CD4-positive, alpha-beta T cell treated with Interleukin-1 beta for 1 hour (primary cell): Measurements from ENCODE around the gene ANKRD36C.
A peak's percentile ranks its signal among the peaks of the same experiment; 100 is the strongest.
"Not testable (repeated sequence)": the region's sequence is repeated elsewhere in the genome, so short reads cannot be mapped to it uniquely, and the experiment has no call there.

Source experiments
- DNase-seq, 2 donors: peaks; one replicate each; pipeline ENCODE4 v3.0.0-alpha.2; 2020 to 2022

ANKRD36C gene

DNA sequence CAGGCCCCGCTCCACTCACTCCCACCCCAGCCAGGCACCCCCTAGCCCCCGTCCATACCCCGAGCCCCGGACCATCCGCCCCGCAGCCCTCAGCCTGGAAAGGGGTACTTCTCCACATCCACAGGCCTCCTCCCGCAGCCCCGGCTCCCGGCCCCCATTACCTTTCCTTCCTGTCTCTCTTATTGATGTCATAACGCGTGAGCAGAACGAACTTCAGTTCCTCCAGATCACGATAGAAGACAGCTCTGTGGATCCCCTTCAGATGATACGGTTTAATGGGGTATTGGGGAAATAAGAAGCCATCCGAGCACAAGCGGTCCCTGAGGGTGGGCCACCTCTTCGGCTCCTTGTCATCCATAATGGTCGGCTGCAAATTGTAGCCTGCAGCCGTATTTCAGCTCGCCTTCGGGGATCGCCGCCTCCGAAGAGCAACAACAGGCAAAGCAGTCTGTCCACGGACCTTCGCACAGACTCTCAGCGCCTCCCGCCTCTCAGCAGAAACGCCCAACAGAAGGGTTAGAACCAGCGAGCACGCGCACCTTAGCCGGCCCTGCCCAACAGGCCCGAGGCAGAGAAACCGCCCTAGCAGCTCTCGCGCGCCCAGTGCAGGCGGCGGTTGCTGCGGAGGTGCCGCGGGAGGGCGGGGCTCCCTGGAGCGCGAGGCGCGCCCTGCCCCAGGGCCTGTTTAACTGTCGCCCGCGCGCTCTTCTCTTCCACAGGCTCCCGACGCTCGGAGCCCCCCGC is at the start of gene ANKRD36C:
ANKRD36C (minus strand) TSS at position 474 of the 744 bp plus-strand sequence; CDS start at position 358, 116 bp downstream.
- DNase-seq: peak; percentile 30 to 40

DNA sequence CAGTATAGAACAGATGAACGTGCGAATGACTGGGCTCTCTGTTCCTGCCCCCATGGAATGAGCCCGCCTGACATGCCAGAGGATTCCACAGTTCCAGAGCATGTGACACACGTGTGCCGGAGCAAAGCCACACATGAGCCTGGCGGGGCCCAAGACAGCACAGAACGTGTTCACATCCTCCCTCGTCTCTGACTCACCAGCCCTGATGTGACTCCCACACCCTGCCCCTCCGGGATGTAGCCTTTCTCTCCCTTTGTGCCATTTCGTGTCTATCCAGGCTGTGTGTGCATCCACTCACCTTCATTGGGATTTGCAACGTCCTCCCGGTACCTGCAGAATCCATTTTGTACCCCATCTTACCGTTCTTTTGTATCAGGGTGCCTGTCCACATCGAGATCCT is 43.9 kb upstream of the ANKRD36C start:
- not testable (repeated sequence) for DNase-seq

DNA sequence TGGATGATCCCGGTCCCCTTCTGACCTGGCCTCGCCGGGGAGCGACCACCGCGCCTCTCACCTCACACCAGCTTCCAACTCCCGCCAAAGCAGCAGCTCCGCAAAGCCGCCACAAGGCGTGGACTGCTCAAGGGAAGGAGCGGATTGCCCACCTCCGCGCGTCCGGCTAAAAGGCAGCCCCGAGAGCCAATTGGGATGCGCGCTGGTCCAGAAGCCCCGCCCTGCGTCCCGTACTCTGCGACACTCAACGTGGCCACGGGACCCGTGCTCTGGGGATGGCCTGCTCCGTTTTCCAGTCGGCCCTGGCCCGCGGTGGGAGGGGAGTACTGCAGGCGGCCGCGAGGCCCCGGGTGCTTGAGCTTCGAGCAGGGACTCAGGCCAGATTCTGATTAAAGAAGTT is 43.2 kb upstream of the ANKRD36C start, which contains the start of gene GPAT2:
GPAT2 (minus strand) TSS at position 125 of the 400 bp plus-strand sequence. CDS start 2,557 bp downstream, outside the sequence.
- not testable (repeated sequence) for DNase-seq

DNA sequence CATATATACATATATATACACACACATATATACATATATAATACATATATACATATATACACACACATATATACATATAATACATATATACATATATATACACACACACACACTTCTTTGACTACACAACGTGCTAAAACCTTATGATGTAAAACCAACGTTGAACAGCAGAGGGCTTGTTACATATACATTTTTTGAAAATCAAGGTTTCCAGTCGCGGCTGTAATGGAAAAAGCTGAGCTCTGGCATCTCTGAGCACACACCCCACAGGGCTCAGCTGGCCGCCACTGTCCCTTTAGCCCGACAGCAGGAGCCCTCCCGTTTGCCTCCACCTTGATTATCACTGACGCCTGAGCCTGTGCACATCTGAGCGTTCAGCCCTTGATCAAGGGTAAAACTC is 42.4 kb upstream of the ANKRD36C start:
- not testable (repeated sequence) for DNase-seq

DNA sequence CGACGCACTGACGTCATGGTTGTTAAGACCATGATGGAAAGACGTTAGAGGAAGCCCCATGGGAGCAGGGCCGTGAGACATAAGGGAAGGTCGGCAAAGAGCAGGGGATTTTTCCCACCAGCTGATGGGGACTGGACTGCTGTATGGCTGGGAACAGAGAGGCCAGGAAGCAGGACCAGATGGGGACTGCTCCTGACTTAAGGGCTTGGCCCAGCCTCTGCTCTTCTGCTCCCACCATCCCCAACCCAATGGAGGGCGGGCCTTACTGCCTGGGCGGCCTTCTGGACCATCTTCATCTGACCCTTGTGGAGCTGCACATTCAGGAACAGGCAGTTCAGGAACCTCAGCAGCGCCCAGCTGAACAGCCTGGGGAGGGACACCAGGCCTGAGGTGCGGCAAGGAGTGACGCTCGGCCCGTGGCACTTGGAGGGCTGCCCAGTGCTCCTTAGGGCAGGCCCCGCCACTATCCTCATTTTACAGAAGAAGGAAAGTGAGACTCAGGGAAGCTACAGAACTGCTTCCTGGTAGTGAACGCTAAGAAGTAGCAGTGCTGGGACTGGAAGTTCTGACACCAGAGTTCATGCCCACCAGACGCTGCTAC is 36.2 kb upstream of the ANKRD36C start:
- DNase-seq: not testable (repeated sequence)

DNA sequence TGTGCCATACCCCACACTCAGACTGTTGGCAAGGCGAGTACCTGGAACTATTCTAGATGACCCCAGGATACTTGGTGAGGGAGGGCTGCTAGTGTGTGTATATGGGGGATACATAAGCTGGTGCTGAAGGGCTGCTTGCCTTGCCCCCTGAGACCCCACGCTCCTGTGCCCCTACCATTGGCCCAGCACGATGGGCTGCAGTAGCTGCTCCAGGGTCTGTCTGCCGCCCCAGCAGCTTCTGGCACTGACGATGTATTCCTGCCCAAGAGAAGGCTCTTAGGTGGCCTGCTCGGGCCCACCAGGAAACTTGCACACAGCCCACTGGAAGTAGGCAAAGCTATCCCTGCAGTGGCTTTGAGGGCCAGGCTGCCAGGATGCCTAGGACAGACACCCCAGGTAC is 34.1 kb upstream of the ANKRD36C start:
- not testable (repeated sequence) for DNase-seq

DNA sequence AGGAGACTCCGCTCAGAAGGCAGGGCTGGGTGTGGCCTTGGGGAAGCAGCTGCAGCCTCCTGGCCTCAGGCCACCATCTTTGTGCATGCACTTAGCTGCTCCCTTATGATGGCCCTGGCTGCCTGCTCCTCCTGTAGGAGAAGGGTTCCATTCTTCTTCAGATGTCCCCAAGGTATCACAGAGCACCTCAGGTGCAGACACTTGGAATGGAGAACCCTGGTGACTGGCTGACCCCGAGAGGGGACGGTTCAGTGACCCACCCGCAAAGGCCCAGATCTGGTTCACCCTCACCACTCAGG is 33.5 kb upstream of the ANKRD36C start:
- no peak for DNase-seq

DNA sequence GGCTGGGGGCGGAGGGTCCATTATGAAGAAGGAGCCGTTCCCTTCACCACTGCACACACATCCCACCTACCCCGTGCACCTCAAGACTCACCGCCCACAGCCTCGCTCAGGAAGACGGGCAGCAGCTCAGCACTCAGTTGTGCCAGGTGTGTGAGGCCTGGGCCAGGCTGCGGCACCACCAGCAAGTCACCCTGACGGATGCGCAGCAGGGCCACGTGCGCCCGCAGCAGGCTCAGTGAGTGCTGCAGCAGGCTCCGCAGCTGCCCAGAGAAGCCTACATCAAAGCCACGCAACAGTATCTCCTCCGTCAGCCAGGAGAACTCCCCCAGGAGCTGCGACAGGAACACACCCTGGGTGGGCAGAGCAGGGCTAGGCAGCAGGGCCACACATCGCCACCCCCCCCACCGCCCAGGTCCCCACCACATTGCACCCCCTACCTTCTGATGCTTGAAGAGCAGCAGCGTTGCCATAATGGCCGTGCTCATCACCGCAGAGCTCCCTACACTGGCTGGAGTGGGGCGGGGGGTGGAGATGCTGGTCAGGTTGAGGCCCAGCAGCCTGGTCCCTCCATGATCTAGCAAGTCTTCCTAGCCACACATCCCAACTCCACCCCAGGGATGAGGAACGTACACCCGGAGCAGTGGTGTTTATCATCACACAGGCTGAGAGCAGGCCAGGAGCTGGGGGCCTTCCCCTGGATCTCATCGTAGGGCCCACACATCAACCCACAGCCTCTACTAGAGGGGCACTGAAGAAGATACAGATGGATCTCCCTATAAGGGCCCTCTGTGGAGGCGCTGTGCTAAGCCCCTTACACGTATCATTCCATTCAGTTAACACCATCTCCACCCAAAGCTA is 32.9 kb upstream of the ANKRD36C start:
- DNase-seq: no peak

DNA sequence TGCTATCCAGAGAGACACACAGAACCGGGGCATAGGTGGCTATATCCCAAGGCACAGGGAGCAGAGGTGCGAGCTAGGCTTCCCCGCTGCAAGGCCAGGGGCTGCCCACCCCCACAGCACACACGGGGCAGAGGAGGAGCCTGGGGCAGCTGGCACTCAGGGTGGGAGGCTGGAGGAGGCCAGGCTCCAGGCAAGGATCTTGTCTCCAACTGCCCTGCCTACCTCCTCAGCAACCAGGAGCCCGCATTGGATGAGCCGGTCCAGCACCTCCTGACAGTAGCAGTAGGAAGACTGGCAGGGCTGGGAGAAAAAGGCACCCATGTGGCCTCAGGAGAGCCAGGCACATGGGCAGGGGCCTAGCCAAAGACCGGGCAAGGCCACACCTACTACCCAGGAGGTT is 32.1 kb upstream of the ANKRD36C start:
- not testable (repeated sequence) for DNase-seq

DNA sequence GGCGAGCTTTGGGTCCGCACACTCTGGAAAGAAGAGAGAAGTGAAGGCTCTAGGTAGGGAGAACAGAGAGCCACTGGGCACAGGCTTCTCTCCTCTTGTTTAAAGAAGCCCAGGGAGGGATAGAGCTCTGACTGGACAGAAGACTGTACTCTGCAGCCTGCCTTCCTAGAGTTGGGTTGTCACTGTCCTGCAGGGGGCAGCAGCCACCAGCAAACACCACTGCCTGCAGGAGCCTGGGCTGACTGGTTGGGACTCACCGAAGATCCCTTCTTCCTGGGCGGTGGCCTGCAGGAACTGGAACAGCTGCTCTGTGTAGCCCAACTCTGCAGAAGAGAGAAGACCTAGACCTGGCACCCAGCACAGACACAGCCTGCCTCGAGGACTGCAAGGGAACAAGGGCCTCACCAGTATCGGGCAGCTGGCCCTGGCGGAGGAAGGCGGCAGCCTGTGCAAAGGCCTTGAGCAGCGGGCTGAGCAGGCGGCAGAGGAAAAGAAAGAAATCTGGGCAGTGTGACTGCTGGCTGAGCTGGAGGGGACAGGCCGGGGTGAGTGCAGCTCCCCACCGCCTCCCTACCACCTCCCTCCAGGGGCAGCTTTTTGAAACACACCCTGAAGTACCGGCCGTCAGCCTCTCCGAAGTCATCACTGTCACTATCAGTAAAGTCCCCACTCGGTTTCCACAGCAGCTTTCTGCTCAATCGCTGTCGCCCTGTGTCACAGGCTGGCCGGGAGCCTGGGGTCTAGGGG is 31.2 kb upstream of the ANKRD36C start:
- DNase-seq: peak; percentile 77 to 78

DNA sequence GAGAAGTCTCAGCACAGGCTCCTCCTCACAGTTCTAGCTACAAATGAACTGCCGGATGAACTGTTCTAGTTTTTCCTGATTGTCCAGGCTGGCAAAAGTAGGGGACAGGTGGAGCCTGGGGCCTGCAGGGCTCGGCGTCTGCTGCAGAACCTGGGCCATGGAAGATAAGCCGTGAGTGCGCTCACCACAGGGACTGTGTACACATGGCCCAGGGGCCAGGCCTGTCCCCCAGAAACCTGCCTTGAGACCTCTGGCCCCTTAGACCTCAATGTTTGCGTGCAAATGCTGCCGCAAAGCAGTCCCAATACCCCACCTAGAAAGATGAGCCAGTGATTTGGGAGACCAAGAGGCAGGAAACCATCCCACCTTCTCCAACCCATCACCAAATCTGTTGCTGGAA is 30.5 kb upstream of the ANKRD36C start:
- not testable (repeated sequence) for DNase-seq

DNA sequence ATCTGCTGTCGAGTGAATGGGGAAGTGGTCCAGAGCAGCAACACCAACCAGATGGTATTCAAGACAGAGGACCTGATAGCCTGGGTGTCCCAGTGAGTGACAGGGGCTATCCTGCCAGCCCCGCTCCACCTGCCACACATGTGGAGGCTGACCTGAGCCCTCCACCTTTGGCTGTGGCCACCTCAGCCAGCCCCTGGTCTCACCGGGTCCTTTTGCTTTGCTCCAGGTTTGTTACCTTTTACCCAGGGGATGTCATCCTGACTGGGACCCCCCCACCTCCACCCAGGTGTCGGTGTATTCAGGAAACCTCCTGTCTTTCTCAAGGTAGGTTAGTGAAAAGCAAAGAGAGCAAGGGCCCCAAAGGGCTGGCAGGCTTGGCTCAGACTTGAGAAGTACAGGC is 29.5 kb upstream of the ANKRD36C start:
- not testable (repeated sequence) for DNase-seq

DNA sequence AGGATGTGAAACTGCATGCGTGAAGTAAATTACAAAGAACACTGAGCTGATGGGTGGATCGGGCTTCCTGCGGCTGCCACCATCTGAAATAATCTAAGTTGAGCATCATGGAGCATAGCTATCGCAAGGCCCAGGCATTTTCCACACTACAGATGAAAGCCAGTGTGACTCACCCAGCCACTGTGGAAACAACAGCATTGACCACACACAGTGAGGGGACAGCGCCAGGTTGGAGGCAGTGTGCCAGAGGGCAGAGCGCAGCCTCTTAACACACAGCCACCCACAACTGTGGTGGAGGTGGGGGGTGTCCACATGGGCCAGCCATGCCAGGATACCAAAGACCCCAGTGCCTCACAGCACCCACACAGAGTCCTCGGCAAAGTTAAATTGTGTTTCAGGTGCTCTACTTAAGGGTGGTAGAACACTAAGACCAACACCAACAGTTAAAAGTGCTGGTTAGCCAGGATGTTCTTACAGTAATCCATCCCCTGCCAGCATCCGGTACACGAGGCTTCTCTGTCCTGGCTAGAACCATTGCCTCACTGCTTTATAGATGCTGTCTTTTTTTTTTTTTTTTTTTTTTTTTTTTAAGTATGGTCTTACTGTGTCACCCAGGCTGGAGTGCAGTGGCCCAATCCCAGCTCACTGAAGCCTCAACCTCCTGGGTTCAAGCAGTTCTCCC is 28.4 kb upstream of the ANKRD36C start:
- DNase-seq: not testable (repeated sequence)

DNA sequence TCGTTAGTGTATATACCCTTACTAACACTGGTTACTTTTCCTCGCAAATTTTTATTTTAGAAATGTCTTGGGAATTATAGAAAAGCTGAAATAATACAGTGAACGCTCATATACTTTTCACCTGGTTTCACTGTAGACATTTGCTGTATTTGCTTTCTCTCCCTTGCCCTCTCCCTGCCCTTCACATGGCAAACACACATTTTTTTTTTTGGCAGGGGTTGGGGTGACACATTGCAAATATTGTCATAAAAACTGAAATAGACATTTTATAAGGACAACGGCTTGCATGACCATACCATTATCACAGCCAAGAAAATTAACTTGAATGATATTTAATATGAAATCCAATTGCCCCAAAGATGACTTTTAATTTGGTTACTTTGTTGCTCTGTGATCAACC is 24.7 kb upstream of the ANKRD36C start:
- not testable (repeated sequence) for DNase-seq

DNA sequence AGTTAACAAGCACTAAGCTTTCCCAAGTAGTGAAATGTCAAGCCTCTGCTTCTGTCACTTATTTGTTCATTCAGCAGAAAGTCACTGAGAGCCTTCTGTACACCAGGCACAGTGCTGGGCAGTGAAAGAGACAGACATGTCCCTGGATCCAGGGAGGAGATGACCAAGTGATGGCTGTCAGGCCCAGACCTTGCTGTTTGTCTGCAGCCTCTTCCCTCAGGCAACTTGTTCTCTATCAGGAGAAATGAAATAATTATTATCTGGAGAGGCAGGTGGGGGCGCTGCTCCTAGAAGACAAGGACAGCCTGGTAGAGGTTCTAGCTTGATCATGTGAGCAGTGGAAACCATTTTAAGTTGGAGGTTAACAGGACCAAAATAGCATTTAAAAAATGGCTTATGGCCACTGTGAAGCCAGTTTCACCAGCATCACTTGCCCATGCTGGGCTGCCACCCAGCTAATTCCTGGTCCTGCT is 21.2 kb upstream of the ANKRD36C start:
- not testable (repeated sequence) for DNase-seq

DNA sequence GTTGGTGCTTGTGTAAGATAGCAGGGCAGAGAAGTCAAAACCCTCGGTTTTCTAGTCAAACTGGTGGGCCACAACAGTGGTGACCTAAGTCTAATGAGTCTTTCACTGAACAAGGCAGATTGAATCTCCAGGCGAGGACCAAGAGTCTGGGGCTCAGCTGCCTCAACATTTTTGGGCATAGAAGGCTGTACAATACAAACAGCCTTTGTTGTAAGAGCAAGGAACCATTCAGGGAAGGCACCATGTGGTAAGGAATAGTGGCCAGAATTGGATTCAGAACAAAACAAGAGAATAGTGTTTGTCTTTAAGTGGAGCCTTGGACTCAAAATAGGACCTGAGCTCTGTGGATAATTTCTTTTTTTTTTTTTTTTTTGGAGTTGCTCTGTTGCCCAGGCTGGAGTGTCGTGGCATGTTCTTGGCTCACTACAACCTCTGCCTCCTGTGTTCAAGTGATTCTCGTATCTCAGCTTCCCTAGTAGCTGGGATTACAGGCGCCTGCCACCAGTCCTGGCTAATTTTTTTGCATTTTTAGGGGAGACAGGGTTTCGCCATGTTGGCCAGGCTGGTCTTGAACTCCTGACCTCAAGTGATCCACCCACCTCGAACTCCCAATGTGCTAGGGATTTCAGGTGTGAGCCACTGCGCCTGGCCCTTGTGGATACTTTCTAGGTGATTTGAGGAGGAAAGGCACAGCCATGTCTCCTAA is 20.6 kb upstream of the ANKRD36C start:
- not testable (repeated sequence) for DNase-seq

DNA sequence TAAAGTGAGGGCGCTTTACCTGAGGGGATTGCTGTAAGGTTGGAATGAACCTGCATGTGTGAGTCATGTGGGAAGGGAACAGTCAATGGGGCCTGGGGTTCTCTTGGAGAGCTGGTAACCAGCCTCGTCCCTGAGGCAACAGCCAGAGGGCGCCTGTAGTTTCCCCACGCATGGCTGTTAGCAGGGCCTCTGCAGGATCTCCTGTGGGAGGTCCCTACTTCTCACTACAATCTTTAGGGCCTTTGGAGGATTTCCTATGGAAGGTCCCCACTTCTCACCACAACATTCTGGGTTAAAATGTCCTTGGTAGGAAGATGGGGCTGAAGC is 19.5 kb upstream of the ANKRD36C start:
- peak; percentile 24 to 37 for DNase-seq

DNA sequence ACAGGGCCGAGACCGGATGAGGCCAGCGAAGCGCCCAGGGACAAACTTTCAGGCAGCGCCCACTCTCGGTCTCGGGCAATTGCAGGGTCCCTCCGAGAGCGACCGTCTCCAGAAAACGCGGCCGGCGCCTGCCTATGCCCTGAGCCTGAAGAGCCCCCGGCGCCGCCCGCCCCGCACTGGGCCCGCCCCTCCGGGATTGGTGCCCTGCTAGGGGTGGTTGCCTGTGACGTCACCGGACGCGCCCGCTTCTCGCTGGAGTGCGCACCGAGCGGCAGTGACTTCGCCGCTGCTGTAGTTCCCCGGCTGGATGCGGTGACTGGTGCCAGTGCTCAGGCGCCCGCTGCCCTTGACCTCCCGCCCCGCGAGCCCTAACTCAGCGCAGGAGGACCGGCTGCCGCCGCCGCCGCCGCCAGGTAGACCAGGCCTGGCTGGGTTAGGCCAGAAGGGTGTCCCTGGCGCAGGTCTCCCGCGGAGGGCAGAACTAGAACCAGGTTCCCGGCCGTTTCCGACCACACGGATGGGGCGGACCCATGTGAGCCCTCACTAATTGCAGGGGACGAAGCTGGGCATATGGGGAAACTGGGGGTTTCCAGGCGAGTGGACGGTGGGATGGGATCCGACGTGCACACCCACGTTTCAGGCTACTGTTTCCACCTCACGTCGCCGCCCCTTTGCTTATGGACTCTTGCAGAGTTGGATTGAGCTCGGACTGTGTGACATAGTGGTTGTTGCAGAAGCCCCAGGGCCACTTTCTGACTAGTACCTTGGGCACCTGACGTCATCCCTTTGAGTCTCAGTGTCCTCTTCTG is 18.9 kb upstream of the ANKRD36C start:
- peak; percentile 95 to 96 for DNase-seq

DNA sequence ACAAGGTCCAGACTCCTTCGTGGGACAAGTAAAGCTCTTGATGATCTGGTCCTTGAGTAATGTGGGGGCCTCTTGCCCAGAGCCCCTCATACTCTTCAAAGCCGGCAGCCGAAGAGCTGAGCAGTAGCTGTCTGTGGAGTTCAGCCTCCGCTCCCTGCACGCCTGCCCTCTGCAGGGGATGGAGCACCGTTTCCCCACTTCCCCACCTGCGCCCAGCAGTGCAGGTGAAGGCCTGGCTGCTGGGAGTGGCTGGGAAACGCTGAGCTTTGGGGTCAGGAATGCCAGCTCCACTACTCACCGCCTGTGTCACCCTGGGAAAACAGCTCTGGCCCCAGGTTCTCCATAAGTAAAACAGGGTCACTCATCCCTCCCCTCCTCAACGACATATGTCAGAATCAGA is 18.2 kb upstream of the ANKRD36C start:
- DNase-seq: not testable (repeated sequence)

DNA sequence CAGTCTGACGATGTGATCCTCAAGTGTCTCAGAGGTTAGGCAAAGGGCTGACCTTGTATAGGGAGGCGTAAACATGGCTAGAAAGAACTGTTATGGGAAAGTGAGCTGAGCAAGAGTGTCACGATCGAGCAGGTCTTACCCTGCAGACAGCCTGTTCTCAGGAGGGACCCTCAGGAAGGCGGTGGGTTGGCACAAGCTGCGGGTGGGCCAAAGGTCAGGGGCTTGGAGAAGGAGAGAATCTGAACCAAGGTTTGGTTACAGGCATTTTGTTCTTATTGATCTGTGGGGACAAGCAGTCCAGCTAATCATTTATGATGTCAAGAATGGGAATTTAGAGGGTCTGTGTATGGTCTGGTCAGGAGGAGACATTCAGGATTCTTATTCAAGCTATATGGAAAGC is 16.4 kb upstream of the ANKRD36C start:
- not testable (repeated sequence) for DNase-seq

DNA sequence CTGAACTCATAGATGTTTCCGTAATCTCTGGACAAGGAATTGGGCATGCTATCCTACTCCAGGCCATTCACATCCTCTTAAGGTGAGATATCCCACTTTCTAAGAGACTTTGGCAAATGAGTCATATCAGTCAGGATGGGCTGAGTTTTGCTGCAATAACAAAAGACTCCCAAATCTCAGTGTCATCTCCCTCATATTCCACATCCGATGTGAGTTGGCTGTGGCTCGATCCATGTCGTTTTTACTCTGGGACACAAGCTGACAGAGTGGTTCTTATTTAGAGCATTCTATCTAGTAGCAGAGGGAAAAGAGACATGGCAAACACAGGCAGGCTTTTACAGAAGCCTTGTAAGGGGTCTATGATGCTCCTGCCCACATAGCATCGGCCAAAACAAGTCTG is 14.6 kb upstream of the ANKRD36C start:
- DNase-seq: not testable (repeated sequence)
